Measurements from ENCODE around the gene DNAH3.

- TF ChIP-seq CTCF (conservative IDR thresholded peaks at IDR 0.05) = no peak
- no peak for TF ChIP-seq EZH2 (IDR thresholded peaks at IDR 0.05; ENCODE audit: low read depth)
These were observed 19.8 kb downstream of the DNAH3 start for GRCh38 chr16:21130811-21131210.

Measured in PC-9 (cell line).